ENCODE results near the gene NAGPA. TPM values are rescaled to one million over a fixed set of nuclear protein-coding genes. Genes with fewer than 3 reads are reported as not detected.
"Not testable (repeated sequence)": the region's sequence is repeated elsewhere in the genome, so short reads cannot be mapped to it uniquely, and the experiment has no call there.

NAGPA gene
- total RNA-seq, 2 donors from 2014 or later, result 22.7 to 22.9 TPM

GRCh38 chr16:5064915-5065314, 31.2 kb upstream of the NAGPA start:
- intact Hi-C loops (cut with DNase I, micrococcal nuclease), result no loop called here
- DNase-seq (peak; percentile 66 to 73), ATAC-seq (peak; percentile 60)

GRCh38 chr16:5062790-5063765, 29.3 kb upstream of the NAGPA start:
- DNase-seq (peak in 1 of 2 donors; percentile 27), ATAC-seq (peak; percentile 66)
- intact Hi-C loops (cut with DNase I, micrococcal nuclease), result no loop called here

- intact Hi-C loops (cut with DNase I, micrococcal nuclease), result no loop called here
- ATAC-seq, result no peak
- DNase-seq, result peak in 1 of 2 donors; percentile 18
These were observed 28.3 kb upstream of the NAGPA start for GRCh38 chr16:5062051-5062450.

DNA sequence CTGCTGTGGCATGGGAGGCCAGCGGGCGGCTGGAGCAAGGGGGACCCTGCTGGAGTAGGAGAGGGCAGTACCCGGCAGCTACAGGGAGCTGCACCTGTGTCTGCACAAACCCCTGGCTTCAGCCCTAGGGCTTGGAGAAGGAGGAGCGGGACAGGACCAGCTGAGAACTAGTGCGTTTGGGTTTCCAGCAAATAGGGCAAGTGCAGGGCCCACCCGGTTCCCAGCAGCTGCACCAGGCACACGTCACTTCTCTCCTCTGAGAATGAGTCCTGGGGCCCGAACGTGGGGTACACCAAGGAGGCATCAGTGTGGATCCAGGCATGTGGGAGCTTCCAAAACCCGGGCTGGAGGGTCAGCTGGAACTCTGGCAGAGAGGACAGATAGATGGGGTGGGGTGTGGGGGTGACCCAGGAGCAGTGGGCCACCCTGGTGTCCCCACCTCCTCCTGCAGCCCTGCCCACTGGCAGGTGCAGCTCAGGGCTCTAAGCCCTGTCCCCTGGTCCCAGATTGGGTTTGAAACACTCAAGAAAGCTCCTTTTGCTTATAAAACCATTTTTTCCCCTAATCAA, 26.4 kb upstream of the NAGPA start:
- intact Hi-C loops (cut with DNase I, micrococcal nuclease), result no loop called here
- DNase-seq (peak in 1 of 2 donors; percentile 14), ATAC-seq (no peak)

GRCh38 chr16:5059386-5060072, 25.8 kb upstream of the NAGPA start:
- peak in 1 of 2 donors; percentile 0 for DNase-seq
- intact Hi-C loops (cut with DNase I, micrococcal nuclease), result no loop called here

DNA sequence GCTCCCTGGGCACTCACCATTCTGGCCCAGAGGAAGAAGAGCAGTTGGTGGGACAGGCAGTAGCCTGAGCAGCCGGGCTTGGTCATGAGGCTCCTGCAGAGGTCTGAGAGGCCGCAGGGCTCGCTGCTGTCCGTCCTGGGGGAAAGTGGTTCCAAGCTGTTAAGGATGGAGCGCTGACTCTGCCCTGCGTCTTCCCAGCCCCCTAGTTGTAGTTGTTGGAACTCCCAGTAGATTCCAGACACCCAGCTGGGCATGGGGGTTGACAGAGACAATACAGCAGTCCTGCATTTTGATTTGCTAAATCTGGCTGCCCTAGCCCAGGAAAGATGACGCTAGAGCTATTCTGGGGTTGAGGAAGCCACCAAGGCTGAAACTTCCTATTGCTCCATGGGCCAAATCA, 24.7 kb upstream of the NAGPA start:
- DNase-seq, result peak in 1 of 2 donors; percentile 5
- ATAC-seq, result no peak
- intact Hi-C loops (cut with DNase I, micrococcal nuclease), result no loop called here

More at GRCh38 chr16:5059386-5060072, 25.8 kb upstream of the NAGPA start:
- no peak for ATAC-seq

DNA sequence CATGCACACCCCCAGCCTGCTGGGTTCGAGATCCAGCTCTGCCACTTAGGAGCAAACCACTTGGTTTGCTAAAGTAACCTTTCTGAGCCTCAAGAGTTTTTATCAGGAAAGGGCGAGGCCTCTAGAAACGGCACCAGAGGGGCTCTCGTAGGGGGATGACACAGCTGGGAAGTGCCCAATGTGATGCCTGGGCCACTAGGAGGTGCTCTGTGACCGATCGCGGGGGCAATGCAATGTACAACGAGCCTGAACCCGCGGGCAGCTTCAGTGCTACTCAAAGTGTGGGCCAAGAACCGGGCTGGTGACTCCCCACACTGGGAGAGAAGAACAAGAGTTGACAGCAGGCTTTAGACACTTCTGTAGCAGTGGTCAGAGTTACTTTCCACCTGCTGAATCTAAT, 22.6 kb upstream of the NAGPA start:
- intact Hi-C loops (cut with DNase I, micrococcal nuclease), result no loop called here
- peak; percentile 82 for ATAC-seq
- DNase-seq, result peak; percentile 31 to 48

DNA sequence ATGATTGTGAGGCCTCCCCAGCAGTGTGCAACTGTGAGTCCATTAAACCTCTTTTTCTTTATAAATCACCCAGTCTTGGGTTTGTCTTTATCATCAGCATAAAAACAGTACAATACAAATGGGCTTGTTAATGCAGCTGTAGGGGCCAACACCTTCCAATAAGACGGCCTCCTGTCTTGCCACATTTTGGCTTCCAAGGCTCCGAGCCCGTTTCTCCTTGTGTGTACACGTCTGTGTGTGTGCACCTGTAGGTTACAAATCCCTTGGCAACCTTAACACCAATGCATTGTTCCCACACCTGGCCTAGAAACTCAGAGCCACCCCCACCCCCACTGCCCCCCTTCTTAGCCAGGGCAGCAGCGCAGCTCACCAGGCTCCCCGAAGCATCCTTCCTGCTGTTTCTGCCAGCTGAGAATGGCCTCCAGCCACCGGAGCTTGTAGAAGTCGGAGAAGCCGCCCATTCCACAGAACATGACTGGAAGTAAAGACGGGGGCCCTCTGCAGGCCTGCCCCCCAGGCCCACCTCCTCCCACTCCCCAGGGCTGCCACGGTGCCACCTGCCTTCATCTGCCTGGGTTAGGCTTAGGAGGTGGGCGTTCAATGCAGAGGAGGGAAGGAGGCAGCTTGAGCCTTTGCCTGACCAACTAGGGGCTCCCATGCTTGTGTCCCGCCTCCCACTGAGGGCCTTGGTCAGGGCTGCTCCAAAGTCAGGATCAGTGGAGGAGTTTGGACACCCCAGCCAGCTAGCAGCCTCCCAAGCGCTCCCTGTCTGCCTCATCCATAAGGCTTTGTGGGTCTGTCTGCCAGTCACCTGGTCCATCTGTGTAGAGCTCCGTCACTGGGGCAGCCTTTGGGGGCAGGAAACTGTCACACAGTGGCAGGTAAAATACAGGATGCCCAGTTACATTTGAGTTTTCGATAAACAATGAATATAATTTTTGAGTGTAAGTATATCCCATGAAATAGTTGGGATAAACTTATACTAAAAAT, 21.4 kb upstream of the NAGPA start:
- DNase-seq, result no peak
- intact Hi-C loops (cut with DNase I, micrococcal nuclease), result no loop called here
- no peak for ATAC-seq

DNA sequence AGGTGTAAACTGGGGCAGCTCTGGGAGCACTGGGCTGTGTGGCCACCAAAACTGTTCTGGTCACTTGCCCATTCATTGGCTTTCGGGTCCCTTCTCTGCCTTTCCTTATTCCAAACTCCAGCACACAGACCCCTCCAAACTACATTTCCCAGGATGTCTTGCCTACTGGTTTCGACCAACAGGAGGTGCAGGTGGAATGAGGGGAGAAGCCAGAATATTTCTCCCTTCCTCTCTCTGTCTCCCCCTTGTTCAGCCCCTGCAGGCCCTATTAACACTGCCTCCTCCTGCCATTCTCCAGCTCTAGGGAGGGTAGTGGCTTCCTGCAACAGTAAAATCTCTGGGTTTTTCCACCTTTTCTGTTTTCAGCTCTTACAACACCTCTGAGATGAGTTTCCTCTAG, 13.2 kb upstream of the NAGPA start:
- intact Hi-C loops (cut with DNase I, micrococcal nuclease), result no loop called here
- ATAC-seq (no peak), DNase-seq (peak in 1 of 2 donors; percentile 10)

- no peak for ATAC-seq
- intact Hi-C loops (cut with DNase I, micrococcal nuclease), result no loop called here
- DNase-seq, result peak in 1 of 2 donors; percentile 12
These were observed 11.9 kb upstream of the NAGPA start for GRCh38 chr16:5045499-5046115.

DNA sequence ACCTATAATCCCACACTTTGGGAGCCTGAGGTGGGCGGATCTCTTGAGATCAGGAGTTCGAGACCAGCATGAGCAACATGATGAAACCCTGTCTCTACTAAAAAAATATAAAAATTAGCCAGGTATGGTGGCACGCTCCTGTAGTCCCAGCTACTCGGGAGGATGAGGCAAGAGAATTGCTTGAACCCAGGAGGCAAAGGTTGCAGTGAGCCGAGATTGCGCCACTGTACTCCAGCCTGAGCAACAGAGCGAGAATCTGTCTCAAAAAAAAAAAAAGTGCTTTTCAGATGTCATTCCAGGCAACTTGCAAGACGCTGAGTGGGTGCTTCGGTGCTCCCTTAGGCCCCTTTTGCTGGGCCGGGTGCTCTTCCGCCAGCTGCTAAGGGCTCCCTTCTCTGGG, 10.8 kb upstream of the NAGPA start:
- ATAC-seq; intact Hi-C loops (cut with DNase I, micrococcal nuclease): not testable (repeated sequence)
- peak in 1 of 2 donors; percentile 5 for DNase-seq

DNA sequence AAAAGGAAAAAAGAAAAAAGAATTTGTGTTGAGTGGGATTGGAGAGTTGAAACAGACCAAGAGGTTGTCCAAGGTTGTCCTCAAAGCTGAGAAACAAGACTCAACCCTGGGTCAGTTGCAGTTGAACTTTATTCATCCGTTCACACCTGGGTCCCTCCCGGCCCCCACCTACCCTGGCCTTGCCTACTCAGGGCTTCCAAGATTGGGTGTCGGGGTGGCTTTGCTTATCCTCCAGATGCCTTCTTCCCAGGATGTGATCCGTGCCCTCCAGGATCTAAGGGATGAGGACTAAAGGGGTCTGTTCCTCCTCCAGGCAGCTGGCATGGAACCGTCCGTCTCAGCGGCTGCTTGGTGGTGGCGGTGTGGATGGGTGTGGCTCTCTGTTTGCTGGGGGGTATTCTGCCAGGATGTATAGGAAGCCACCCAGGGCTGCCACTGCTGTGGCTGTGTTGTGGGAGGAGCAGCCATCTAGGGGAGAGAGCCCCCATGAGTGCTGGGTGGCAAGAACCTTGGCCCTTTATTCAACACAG, 10.3 kb upstream of the NAGPA start:
- ATAC-seq (no peak), DNase-seq (peak in 1 of 2 donors; percentile 2)
- intact Hi-C loops (cut with DNase I, micrococcal nuclease), result no loop called here

GRCh38 chr16:5042574-5043171, 8.9 kb upstream of the NAGPA start:
- intact Hi-C loops (cut with DNase I, micrococcal nuclease), result no loop called here
- ATAC-seq (no peak), DNase-seq (peak in 1 of 2 donors; percentile 8)

DNA sequence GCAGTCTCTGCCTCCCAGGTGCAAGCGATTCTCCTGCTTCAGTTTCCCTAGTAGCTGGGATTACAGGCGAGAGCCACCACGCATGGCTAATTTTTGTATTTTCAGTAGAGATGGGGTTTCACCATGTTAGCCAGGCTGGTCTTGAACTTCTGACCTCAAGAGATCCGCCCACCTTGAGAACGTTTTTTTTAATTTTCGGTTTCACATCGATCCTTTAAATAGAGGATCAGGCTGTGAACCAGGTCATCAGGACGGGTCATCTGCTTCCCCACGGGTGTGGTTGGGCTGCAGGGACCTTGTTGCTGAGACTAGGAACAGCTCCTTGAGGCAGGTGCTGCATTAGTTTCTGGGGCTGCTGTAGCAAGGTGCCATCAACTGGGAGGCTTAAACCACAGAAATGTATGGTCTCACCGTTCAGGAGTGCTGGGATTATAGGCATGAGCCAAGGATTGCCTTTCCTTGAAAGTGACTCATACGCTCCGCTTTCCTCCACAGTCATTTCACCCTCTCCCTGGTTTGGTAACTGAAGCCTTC, 7.9 kb upstream of the NAGPA start:
- ATAC-seq (no peak), DNase-seq (no peak)
- intact Hi-C loops (cut with DNase I, micrococcal nuclease), result no loop called here

GRCh38 chr16:5040451-5040850, 6.7 kb upstream of the NAGPA start:
- ATAC-seq (peak; percentile 46), DNase-seq (no peak)
- intact Hi-C loops (cut with DNase I, micrococcal nuclease), result no loop called here

- no peak for DNase-seq
- ATAC-seq, result no peak
- intact Hi-C loops (cut with DNase I, micrococcal nuclease), result no loop called here
These were observed 2.8 kb upstream of the NAGPA start for GRCh38 chr16:5036228-5037156.
